Activated gamma-delta T cell treated with anti-CD3 and anti-CD28 coated beads, Interleukin-2, amount 50 U/mL, for 16 hours (primary cell): Measurements from ENCODE around the gene TPP2.
A peak's percentile ranks its signal among the peaks of the same experiment; 100 is the strongest.

Experiments used
- DNase-seq: peaks from one replicate; pipeline ENCODE4 v3.0.0-alpha.2; 2020; ENCODE audit warnings: low read depth

TPP2 gene

DNA sequence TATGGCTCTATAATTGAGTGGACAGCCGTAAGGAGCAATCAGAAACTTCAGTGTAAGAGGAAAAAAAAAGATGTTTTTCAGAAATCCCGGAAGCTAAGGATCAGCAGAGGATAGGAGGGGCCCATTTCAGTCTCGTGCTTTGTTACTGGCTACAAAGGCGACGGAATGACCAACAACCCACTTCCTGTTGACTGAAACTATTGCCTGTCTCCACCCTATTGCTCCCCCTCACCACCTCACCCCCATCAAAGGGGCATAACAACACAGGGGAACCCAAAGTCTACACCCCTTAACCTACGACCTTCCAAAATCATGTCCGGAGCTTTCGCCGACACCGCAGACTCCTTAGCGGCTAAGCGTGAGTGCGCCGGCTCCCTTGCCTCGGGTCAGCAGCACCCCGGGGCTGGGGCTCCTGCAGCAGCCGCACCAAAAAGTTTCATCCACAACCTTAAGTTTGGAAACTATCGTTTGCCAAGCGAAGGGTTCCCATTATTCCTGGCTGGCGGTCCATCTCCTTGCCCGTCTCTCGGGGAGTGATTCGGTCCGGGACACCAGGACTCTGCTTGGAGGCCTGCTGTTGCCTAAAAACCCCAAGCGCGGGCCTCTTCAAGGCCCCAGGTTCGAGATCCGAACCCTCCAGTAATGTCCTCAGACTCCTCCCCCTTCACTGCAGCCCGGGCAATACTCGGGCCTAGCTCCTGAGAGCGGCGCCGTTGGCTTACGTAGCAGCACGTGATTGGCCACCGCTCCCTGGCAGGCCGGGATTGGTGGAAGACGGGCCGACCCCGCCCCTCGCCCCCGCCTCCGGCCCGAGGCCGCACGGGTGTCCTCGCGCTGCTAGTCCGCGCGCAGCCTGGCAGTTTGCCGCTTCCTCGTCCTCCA, at the start of gene TPP2:
Gene TPP2 (plus strand): TSS at position 840 of the 882 bp plus-strand sequence. CDS start 53 bp downstream, outside the sequence.
- DNase-seq = peak; percentile 97

DNA sequence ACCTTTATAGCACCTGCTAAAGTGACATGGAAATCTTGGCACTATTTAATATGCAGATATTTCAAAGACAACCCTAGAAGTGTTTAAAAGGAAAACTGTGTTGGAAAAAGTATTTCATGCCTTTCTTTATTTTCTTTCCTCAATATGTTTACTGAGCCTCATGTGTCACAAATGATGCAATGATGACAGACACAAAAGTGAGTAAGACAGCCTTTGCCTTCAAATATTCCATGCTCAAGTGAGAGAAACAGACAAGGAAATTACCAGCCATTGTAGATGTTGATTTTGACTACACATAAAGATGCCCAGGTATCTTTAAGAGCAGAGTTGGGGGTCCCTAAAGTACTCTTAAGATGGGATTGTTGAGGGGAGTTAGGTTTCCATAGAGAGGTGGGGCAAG, 48.0 kb upstream of the TPP2 start:
- no peak for DNase-seq

DNA sequence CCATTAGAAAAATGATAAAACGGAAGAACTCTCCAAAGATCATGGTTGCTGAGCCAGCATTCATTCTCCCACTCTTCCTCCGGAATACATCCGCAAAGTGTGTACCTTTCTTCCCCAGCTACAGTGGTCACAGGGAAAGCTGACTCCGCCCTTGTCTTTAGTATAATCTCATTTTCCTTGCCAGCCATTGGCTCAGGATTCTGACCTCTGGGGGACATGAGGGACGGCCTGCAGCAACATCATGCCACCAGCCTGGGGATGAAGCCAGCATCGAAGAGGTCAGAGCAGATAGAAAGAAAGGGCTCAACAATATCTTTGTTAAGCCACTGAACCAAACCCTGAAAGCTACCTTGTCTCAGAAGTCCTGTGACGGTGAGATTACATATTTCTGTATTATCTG, 46.3 kb upstream of the TPP2 start:
- no peak for DNase-seq

DNA sequence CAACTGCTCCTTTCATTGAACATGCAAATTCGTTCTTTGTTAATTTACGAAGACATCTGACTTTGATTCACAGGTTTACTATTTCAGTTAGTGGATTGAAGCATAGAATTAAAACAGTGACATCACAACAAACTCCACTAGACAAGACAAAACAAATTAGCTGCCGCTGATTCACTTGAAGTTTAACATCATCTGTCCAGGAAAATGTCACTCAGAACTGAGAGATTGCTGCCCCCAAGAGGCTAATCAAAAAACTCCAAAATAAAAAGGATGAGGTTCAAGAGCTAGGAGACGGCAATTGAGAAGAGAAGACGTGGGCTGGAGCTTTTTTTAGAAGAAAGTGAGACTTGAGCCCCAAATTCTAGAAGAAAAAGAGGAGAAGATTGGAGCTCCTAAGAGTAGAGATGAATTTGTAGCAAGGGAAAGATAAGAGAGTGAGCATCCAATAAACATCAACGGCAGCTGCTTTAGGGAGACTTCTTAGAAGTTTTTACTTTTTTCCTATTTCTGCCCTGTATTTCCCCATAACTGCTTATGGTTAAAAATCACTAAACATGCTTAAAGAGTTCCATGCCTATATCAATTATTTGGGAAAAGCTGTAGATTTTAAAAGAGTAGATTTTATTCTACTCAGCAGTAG, 40.8 kb upstream of the TPP2 start:
- no peak for DNase-seq

DNA sequence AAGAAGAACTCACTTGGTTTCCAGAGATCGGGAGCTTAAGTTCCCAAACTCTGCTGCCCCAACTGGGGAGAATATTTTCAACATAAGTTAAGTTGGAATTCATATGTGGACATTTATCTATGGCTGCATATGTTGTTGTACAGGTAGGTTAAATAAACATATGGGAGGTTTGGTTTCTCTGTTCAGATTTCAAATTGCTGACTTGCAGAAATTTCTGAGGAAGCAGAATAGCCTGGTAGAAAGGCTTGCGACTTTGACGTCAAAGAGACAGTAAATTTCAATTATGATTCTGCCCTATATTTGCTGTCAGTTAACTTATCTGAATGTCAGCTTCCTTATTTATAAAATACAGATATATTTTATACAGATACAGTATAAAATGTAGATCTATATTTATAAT, 40.0 kb upstream of the TPP2 start:
- no peak for DNase-seq

DNA sequence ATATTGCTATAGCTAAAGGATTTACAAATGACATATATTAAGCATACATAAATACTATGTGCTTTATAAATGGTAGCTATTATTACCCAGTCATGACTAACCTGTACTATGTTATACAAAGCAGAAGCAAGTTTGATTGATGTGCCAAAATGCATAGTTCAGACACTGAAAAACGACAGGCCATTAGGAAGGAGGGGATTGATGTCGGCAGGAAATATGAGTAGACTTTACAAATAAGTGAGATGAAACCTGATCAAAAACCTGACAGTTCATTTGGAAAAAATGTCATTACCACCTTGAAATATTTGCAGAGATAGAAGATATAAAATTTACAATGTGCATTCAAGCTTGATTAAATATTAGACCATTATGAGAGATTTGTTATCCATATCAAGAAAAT, 38.8 kb upstream of the TPP2 start:
- DNase-seq = no peak

DNA sequence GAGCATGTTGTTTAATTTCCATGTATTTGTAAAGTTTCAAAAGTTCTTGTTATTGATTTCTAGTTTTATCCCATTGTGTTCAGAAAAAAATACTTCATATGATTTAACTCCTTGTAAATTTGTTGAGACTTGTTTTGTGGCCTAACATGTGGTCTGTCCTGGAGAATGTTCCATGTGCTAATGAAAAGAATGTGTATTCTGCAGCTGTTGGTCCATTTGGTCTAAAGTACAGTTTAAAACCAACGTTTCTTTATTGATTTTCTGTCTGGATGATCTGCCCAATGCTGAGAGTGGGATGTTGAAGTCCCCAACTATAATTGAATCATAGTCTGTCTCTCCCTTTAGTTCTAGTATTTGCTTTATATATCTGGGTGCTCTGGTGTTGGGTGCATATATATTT, 34.9 kb upstream of the TPP2 start:
- no peak for DNase-seq

DNA sequence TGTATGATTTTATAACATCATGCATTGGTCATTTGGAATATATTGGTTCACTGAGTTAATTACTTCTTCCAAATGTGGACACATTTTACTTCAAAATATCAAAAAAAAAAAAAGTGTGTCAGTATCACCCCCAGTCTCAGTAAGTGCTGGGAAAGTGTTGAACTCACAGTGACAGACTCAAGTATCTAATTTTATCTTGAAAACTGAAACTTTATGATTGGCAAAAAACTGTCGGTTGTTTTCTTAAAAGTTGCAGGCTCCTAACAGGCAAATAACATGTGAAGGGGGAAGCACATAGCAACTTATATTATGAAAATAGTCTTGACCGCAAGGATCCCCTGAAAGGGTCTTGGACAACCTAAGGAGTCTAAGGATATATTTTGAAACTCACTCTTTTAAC, 33.5 kb upstream of the TPP2 start:
- no peak for DNase-seq

DNA sequence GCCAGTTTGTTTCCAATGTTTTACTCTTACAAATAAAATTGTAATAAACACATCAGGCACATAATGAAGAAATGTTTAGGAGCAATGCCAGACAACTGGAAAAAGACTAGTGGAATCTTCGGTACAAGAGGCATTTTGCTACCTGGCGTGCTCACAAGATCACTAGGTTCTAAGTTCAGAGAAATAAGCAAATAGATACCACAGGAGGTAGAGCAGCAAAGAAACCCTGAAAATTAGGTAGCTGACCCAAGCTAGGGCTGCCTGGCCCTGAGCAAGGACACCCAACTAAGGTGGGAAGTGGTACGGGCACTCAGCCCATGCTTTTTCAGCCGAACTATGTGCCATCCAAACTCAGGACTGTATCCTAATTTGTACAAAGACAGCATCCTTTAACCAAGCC, 32.2 kb upstream of the TPP2 start:
- no peak for DNase-seq

DNA sequence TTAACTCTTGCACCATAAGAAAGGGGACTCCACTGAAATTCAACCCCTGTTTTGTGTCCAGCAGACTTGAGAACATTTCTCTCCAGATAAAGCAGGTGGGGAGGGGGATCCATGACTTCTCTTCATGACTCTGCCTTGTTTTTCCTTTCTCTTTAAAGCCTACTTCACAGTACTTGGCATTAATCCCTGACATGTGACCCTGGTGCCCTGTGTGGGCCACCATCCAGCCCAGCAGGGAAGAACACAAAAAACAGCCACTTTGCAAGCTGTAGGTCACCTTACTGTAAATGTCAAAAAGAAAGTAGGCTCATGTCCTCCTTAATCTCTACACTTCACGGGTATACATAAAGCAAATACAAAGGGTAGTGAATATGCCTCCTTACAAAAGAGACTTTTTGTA, 30.3 kb upstream of the TPP2 start:
- DNase-seq = no peak

DNA sequence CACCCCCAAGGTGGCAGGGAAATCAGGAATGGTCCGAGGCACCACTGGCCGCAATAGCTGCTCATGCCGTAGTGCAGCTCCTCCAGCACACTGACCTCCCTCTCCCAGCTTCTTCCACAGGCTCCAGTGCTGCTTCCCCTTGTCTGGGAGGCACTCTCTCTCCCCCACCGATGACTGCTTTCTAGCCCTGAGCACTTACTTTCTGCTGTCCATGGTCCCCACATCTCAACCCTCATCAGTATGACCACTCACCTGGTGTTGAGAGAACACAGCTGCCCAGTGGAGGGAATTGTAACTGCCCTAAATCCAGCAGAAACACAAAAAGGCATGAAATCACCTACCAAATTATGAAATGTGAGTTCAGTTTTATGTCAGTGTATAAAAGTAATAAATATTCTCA, 28.9 kb upstream of the TPP2 start:
- no peak for DNase-seq

DNA sequence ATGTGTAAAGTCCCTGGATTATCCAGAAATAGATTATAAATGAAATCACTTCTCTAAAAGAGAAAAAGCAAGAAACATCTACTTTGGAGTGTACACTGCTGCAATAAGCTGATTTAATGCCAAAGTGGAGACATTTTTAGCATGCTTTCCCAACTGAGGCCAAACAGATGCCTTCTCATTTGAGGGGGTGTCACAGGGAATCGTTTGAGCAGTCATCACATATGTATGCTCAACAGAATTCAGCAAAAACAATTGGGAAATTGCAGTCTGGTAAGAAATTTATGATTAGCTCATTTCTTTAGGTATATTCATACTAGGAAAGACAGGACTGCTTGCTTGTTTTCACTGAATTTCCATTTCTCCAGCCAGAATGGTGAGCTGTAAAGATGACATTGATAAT, 27.3 kb upstream of the TPP2 start:
- no peak for DNase-seq

DNA sequence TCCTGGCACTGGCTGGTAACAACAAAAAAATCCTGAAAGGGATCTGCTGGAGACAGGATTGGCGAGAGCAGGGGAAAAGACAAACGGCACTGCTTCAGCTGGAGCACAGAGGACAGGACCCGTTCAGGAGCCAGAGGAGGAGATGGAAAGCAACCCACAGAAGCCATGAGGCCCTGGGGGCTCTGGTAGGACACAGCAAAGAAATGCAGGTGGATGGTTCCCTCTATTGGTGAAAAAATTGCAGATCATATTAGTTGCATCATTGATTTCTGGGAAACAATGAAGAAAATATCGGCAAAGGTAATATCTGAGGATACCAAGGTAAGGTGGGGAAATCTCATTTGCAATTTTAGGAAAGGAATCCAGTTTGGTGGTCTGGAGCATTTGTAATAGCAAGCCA, 25.7 kb upstream of the TPP2 start:
- no peak for DNase-seq

DNA sequence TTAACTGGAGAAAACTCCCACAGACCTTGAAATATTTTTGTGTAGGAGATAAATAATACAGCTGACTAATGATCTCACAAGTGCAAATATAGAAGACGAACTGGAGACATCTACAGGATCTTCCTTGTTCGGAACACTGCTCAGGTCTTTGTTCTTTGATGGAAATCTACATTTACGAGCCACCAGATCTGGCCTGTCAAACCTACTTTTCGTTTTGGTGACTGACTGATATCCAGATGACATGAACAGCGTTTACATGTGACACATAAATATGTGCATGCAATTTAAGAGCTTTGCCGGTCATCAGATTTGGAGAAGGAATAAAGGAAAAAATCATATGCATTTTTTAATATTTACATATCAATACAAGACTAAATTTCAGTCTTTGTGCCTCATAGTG, 24.5 kb upstream of the TPP2 start:
- DNase-seq = no peak

DNA sequence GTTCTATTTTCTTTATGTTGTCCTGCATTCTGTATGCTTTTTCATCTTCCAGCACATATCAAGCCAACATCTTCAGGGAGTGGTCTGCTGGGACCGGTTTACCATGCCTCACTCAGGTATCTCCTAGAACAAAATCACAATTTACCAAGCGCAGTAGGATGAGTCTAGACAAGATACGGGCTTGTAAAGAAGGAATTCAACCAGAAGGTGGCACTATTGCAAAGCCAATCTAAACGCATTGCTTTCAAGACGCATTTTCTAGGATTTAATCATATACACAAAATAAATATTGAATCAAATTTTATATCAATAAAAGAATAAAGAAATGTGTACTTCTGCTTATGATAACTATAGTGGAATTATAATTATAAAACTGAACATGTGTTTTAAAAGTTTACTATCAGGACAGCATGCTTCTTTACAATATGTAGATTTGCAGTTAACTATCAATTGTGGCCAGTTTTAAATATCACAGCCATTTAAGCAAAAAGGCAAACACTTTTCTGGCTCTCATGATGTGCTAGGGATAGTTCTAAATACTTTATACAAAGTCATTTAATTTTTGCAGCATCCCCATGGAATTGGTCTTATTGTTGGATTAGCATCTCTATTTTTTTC, 16.1 kb upstream of the TPP2 start:
- peak; percentile 14 for DNase-seq

DNA sequence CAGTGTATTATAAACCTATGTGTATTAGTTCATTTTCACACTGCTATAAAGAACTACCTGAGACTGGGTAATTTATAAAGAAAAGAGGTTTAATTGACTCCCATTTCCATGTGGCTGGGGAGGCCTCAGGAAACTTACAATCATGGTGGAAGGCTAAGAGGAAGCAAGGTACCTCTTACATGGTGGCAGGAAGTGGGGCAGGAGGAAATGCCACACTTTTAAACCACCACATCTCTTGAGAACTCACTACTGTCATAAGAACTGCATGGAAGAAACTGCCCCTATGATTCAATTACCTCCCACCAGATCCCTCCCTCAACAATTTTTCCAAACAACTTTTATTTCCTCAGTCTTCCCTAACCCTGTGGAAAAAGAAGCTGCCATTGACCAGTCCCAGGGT, 14.5 kb upstream of the TPP2 start:
- DNase-seq = no peak

DNA sequence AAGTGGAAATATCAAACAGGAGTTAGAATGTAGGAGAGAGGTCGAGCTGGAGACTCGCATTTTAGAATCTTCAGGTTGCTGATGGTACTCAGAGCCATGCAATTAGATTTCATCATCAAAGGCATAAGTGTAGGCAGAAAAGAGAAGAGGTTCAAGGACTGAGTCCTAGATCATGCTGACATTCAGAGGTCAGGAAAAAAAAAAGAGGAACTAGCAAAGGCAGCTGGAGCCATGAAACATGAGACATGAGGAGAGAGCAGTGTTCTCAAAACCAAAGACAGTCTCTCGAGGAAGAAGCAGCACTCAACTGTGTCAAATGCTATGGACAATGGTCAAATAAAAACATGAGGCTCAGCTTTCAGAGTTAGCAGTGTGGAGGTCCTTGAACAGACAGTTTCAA, 12.4 kb upstream of the TPP2 start:
- DNase-seq = no peak

DNA sequence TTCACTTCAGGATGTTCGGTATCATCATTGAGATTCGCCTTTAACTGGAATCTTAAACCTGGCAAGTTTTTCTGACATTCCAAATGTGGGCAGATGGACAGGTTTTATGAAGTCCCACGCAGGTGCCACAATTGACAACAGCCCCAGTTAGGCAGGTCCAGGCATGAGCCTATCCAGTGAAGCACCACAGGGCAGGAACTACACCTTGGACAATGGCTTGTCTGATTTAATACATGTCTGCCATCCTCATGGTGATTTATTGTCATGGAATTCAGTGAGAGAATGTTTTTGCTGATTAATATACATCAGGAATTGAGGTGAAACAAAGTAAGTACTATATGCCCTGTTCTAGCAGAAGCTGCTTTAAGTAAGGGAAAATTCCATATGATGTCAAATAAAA, 10.2 kb upstream of the TPP2 start:
- DNase-seq = no peak

DNA sequence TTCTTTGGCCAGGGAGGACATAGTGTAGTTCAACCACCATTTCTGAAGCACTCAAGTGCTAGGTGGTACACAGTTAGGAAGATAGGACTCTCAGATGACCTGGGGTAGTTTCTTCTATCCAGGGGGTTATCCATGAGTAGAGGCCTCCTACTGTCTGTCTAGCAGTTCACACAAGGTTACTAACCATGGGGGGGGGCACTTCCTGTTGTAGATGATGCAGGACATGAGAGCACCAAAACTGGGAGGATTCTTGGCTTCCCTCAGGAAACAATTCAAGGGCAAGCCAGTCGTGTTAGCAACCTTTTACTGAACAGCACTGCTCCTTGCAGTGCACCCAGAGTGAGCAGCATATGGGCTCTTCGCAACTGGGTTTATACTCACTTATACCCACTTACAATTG, 8.9 kb upstream of the TPP2 start:
- DNase-seq = no peak

DNA sequence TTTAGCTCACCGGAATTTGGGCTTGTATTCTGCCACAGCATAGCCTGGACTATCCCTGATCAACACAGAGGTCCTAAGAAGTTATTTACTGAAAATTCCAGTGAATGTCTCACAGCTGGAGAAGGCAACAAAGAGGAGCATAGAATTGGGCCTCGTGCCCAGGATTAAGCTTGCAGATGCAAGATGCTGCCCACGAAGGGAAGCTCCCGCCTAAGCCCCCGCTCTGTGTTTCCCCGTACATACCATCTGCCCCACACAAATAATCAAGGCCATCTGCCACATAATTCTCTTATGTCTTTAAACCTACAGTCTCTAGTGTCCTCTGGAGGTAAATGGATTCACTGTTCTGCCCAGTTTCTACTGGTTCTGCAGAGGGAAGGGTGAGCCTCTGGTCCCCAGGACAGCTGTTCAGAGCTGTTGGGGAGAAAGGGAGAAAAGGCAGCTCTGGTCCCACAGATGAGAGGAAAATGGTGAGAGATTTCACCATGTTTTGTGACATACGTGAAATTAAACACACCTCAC, 7.4 kb upstream of the TPP2 start:
- no peak for DNase-seq

DNA sequence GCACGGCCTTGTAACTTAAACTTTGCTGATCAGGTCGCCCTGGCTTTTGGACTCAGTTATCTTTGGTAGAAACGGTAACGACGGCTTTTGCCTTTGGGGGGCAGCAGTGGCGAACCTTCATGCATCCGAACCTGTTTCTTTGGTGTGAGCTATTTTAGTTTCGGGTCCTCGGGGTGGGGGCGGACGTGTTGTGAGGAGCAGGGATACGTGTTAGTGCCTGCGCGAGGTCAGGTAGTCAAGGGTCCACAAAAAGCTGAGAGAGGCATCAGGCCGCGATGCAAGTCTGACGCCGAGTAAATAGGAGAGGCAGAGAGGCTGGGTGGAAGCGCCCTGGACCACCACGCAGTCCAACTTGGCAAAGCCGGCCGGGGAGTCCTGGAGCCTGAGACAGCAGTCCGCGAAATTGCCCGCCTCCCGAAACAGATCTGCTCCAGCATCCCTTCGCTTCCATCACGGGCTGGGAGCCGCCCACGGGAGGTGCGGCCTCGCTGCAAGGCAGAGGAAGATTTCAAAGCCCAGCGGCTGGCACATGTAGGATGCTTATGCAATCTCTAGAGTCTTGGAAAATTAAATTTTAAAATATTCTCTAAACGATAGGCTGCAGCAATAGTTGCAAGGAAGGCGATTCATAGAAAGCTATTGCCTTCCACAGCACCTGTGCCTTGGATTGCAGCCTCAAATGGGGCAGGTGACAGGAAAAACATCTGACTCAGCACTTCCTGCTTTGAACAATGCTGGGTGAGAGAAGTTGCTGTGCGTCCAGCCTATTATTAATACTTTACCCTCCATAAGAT, 4.6 kb upstream of the TPP2 start:
- peak; percentile 75 for DNase-seq

DNA sequence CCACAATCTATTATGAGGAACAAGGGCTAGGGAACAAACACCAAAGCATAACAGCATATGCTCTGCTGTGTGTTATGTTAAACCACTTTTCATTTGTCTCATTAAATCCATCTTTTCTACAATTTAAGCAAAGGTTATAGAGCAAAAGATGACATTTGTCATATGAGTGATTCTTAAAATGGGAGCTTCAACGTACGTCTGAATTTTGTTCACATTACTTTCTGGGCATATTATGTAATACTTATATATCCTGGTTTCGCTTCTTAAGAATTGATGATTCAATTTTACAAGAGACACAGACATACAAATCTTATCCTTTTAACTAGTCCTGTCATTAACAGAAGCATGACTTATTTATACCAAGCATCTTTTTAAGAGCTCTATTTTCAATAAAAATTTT, 3.3 kb upstream of the TPP2 start:
- DNase-seq = no peak
